H1 (cell line): ENCODE data around the gene SERPINA12. TPM values are rescaled to one million over a fixed set of nuclear protein-coding genes. Genes with fewer than 3 reads are reported as not detected.

Experiments used
- CTCF ChIA-PET: fragments of 300-600 bp; sonication (Branson Sonifier 250); formaldehyde crosslinking; loops from one replicate; lab custom pipeline; 2021; ENCODE audit not compliant: partially characterized antibody; lab: Charles Lee
- POLR2A ChIA-PET: fragments of 300-600 bp; sonication (Branson Sonifier 250); formaldehyde crosslinking; loops from one replicate; lab custom pipeline; 2021; ENCODE audit warnings: inconsistent platforms; ENCODE audit not compliant: partially characterized antibody; lab: Charles Lee
- DNase-seq, 2 experiments: peaks; one replicate each; pipeline versions ENCODE4 v3.0.0 to v3.0.0-alpha.2; 2010 to 2022; ENCODE audit warnings: low spot score in 2 of 2, low read depth in 1 of 2, mixed read lengths in 1 of 2
- FAIRE-seq: peaks from 2 replicates; lab custom pipeline; 2011; peaks lifted over from hg19 to GRCh38; lab: Jason Lieb, UNC
- H2AFZ ChIP-seq: 2 replicates; pipeline ENCODE4 v1.8.1; 2012; ENCODE audit warnings: low read length, inconsistent platforms
- H2AK5ac ChIP-seq: 2 replicates; pipeline ENCODE4 v1.6.1; 2013; ENCODE audit warnings: low read depth, low read length
- H2BK120ac ChIP-seq: replicated peaks from 2 replicates; pipeline ENCODE3; 2013; ENCODE audit warnings: low read depth, low read length, inconsistent platforms
- H2BK12ac ChIP-seq: 2 replicates; pipeline ENCODE4 v1.6.1; 2013; ENCODE audit warnings: low read depth, low read length
- H2BK15ac ChIP-seq: 2 replicates; pipeline ENCODE4 v1.6.1; 2013; ENCODE audit warnings: low read length
- H2BK20ac ChIP-seq: 2 replicates; pipeline ENCODE4 v1.6.1; 2013; ENCODE audit warnings: low read length
- H2BK5ac ChIP-seq: 2 replicates; pipeline ENCODE4 v1.6.1; 2013; ENCODE audit warnings: low read depth, low read length
- H3K14ac ChIP-seq: 2 replicates; pipeline ENCODE4 v1.6.1; 2013; ENCODE audit warnings: inconsistent platforms; ENCODE audit not compliant: insufficient read length
- H3K18ac ChIP-seq: 2 replicates; pipeline ENCODE4 v1.6.1; 2013; ENCODE audit warnings: low read length; ENCODE audit errors: extremely low read depth
- H3K23ac ChIP-seq: 2 replicates; pipeline ENCODE4 v1.6.1; 2013; ENCODE audit warnings: inconsistent platforms; ENCODE audit not compliant: insufficient read length
- H3K23me2 ChIP-seq: 2 replicates; pipeline ENCODE4 v1.6.1; 2013; ENCODE audit warnings: low read depth, low read length
- H3K27ac ChIP-seq: 2 replicates; pipeline ENCODE4 v1.6.1; 2011; ENCODE audit warnings: low read depth, low read length, inconsistent platforms
- H3K27me3 ChIP-seq, 4 experiments: replicated peaks in 1 of 4; 1 replicate in 1 of 4; 2 replicates in 3 of 4; pipeline versions ENCODE4 v1.6.1 to v1.8.1; 2011 to 2013; ENCODE audit warnings: low read length in 3 of 4, mild to moderate bottlenecking in 3 of 4, inconsistent platforms in 2 of 4, mixed read lengths in 2 of 4, moderate library complexity in 1 of 4; ENCODE audit not compliant: control insufficient read depth in 3 of 4, insufficient read depth in 3 of 4; ENCODE audit errors: extremely low read depth in 1 of 4
- H3K36me3 ChIP-seq, 4 experiments: 2 replicates each; pipeline versions ENCODE4 v1.6.1 to v1.8.1; 2011 to 2013; ENCODE audit warnings: mild to moderate bottlenecking in 4 of 4, low read length in 3 of 4, moderate library complexity in 2 of 4, control low read depth in 1 of 4, inconsistent platforms in 1 of 4; ENCODE audit not compliant: insufficient read depth in 4 of 4, control insufficient read depth in 2 of 4
- H3K4ac ChIP-seq: replicated peaks from 2 replicates; pipeline ENCODE3; 2013; ENCODE audit warnings: low read length, low read depth, mixed read lengths, inconsistent platforms; ENCODE audit not compliant: insufficient read length
- H3K4me1 ChIP-seq, 4 experiments: replicated peaks in 1 of 4; 1 replicate in 1 of 4; 2 replicates in 3 of 4; pipeline versions ENCODE4 v1.6.1 to v1.8.1; 2011 to 2013; ENCODE audit warnings: low read length in 3 of 4, inconsistent platforms in 2 of 4, mixed read lengths in 1 of 4; ENCODE audit not compliant: insufficient read depth in 4 of 4, control insufficient read depth in 3 of 4
- H3K4me2 ChIP-seq, 2 experiments: 2 replicates each; pipeline versions ENCODE4 v1.6.1 to v1.8.1; 2011 to 2013; ENCODE audit warnings: low read depth in 2 of 2, low read length in 2 of 2, control low read depth in 1 of 2, inconsistent platforms in 1 of 2, mild to moderate bottlenecking in 1 of 2; ENCODE audit not compliant: insufficient read depth in 1 of 2
- H3K4me3 ChIP-seq, 4 experiments: fragments of 200-600, 300-600 bp in 1 of 4; sonication (generic), shearing (Covaris generic), sonication (Bioruptor Twin) in 1 of 4; 2 replicates each; pipeline versions ENCODE4 v1.5.1 to v1.8.1; 2011 to 2016; ENCODE audit warnings: low read length in 4 of 4, low read depth in 3 of 4, control low read depth in 2 of 4, inconsistent platforms in 2 of 4, mild to moderate bottlenecking in 2 of 4, mixed read lengths in 1 of 4, moderate library complexity in 1 of 4; ENCODE audit not compliant: insufficient read depth in 2 of 4; ENCODE audit errors: extremely low read depth in 1 of 4
- H3K56ac ChIP-seq: replicated peaks from 2 replicates; pipeline ENCODE3; 2013; ENCODE audit warnings: low read depth, mild to moderate bottlenecking, mixed read lengths, low read length, inconsistent platforms; ENCODE audit not compliant: insufficient read length
- H3K79me1 ChIP-seq: 2 replicates; pipeline ENCODE4 v1.6.1; 2013; ENCODE audit warnings: low read depth, low read length, control low read depth
- H3K79me2 ChIP-seq, 2 experiments: 2 replicates each; pipeline versions ENCODE4 v1.6.1 to v1.8.1; 2012 to 2013; ENCODE audit warnings: low read length in 2 of 2, mild to moderate bottlenecking in 2 of 2, inconsistent platforms in 1 of 2; ENCODE audit not compliant: insufficient read depth in 2 of 2, control insufficient read depth in 1 of 2
- H3K9ac ChIP-seq, 4 experiments: replicated peaks in 1 of 4; 1 replicate in 1 of 4; 2 replicates in 3 of 4; pipeline versions ENCODE4 v1.6.1 to v1.8.1; 2011 to 2013; ENCODE audit warnings: low read depth in 3 of 4, low read length in 3 of 4, control low read depth in 2 of 4, mild to moderate bottlenecking in 2 of 4, moderate library complexity in 2 of 4, inconsistent platforms in 1 of 4; ENCODE audit errors: extremely low read depth in 1 of 4
- H3K9me3 ChIP-seq, 2 experiments: 2 replicates each; pipeline versions ENCODE4 v1.6.1 to v1.8.1; 2012 to 2013; ENCODE audit warnings: mild to moderate bottlenecking in 2 of 2, moderate library complexity in 2 of 2, control low read depth in 1 of 2, inconsistent platforms in 1 of 2, low read depth in 1 of 2, low read length in 1 of 2, mixed read lengths in 1 of 2; ENCODE audit not compliant: insufficient read depth in 2 of 2
- H4K20me1 ChIP-seq, 2 experiments: replicated peaks in 1 of 2; 2 replicates each; pipeline versions ENCODE3 to v1.8.1; 2011 to 2013; ENCODE audit warnings: inconsistent platforms in 2 of 2, low read length in 2 of 2, mild to moderate bottlenecking in 1 of 2; ENCODE audit not compliant: insufficient read depth in 2 of 2, control insufficient read depth in 1 of 2
- H4K5ac ChIP-seq: 2 replicates; pipeline ENCODE4 v1.6.1; 2013; ENCODE audit warnings: low read length, low read depth, mixed read lengths, inconsistent platforms; ENCODE audit not compliant: insufficient read length
- H4K8ac ChIP-seq: 2 replicates; pipeline ENCODE4 v1.8.0; 2013; ENCODE audit warnings: mild to moderate bottlenecking, moderate library complexity, low read length, inconsistent platforms; ENCODE audit not compliant: insufficient read depth; ENCODE audit errors: extremely low read depth
- H4K91ac ChIP-seq: replicated peaks from 2 replicates; pipeline ENCODE3; 2013; ENCODE audit warnings: low read length, mixed read lengths, inconsistent platforms; ENCODE audit not compliant: insufficient read length
- ASH2L ChIP-seq: fragments of 200-600, 300-600 bp; sonication (generic); IDR thresholded peaks from one replicate; pipeline ENCODE4 v1.7.1; 2017; ENCODE audit warnings: low read length
- CREB1 ChIP-seq: IDR thresholded peaks from 2 replicates; pipeline ENCODE4 v1.6.1; 2012; ENCODE audit warnings: inconsistent platforms
- KDM4A ChIP-seq: IDR thresholded peaks from one replicate; pipeline ENCODE4 v1.7.1; 2012; ENCODE audit warnings: low read depth, mild to moderate bottlenecking, moderate library complexity, low read length, inconsistent platforms; ENCODE audit not compliant: severe bottlenecking
- MAX ChIP-seq: IDR thresholded peaks from 2 replicates; pipeline ENCODE4 v1.6.1; 2012; ENCODE audit warnings: inconsistent platforms
- RBBP5 ChIP-seq: IDR thresholded peaks from 2 replicates; pipeline ENCODE4 v1.7.1; 2012; ENCODE audit warnings: low read depth, mild to moderate bottlenecking, inconsistent platforms, low read length, moderate library complexity, borderline replicate concordance
- SAP30 ChIP-seq: fragments of 300-600 bp; sonication (generic); IDR thresholded peaks from 2 replicates; pipeline ENCODE4 v1.7.1; 2012; ENCODE audit warnings: low read length, moderate library complexity, mild to moderate bottlenecking, inconsistent platforms; ENCODE audit not compliant: insufficient read depth, insufficient replicate concordance
- SIX5 ChIP-seq: IDR thresholded peaks from 2 replicates; pipeline ENCODE4 v1.6.1; 2011; ENCODE audit warnings: mild to moderate bottlenecking, low read depth, low read length
- SP1 ChIP-seq: IDR thresholded peaks from 2 replicates; pipeline ENCODE4 v1.6.1; 2011; ENCODE audit warnings: low read depth, low read length
- SP2 ChIP-seq: IDR thresholded peaks from 2 replicates; pipeline ENCODE4 v1.6.1; 2012; ENCODE audit warnings: mild to moderate bottlenecking, low read length, inconsistent platforms
- SP4 ChIP-seq: IDR thresholded peaks from 2 replicates; pipeline ENCODE4 v1.6.1; 2012; ENCODE audit warnings: low read length, inconsistent platforms
- SRF ChIP-seq: IDR thresholded peaks from 2 replicates; pipeline ENCODE4 v1.6.1; 2011; ENCODE audit warnings: mild to moderate bottlenecking, low read depth, low read length, moderate library complexity
- WGBS, 2 experiments: shearing (Covaris generic) in 1 of 2; methylation state at CpG; one replicate each; pipeline versions ENCODE4 v1.1.6 to v1.1.7; 2013 to 2015; ENCODE audit warnings: low lambda C conversion rate in 2 of 2, mixed read lengths in 2 of 2, inconsistent platforms in 1 of 2, low coverage in 1 of 2, missing lambda C conversion rate in 1 of 2; ENCODE audit not compliant: insufficient replicate concordance in 2 of 2, insufficient coverage in 1 of 2, insufficient read length in 1 of 2; ENCODE audit errors: extremely low coverage in 1 of 2, missing lambda C conversion rate in 1 of 2; 5-methylcytosine and 5-hydroxymethylcytosine counted together
- polyA plus RNA-seq, 7 experiments: library from polyadenylated mRNA; depleted of rRNA in 3 of 7; stranded (reverse) in 5 of 7; unstranded in 2 of 7; fragments of >200 nt in 5 of 7; fragments of 200-250 nt in 2 of 7; gene quantifications; 1 replicate in 5 of 7; 2 replicates in 1 of 7; 4 replicates in 1 of 7; pipeline versions ENCODE4 v1.2.1 to v1.2.3, GENCODE V29; 2011 to 2013; ENCODE audit warnings: missing spikeins in 2 of 7, mixed read lengths in 2 of 7
- total RNA-seq: library from RNA; stranded (reverse); fragmentation: NEBNext Ultra II Directional; extraction: Animal tissue kit (Norgen Biotek cat#: 25700); gene quantifications from 2 replicates; pipeline ENCODE4 v1.2.1, GENCODE V29; 2021

Gene SERPINA12
- total and polyA plus RNA-seq, 2 of the 8 experiments (the other 6 are each of a cell fraction or from before 2014, with no cell fraction given), result not detected

- TF ChIP-seq RBBP5 (no peak), ASH2L (no peak), MAX (no peak), SP2 (no peak), SIX5 (no peak), KDM4A (no peak), SP4 (no peak), SP1 (no peak), CREB1 (no peak), SRF (no peak), SAP30 (no peak)
- H2BK120ac ChIP-seq, result peak overlapping the region; percentile 12
- WGBS, 2 experiments, result 84% methylated on average over 6 of the region's 6 CpGs; no CpG with 5 or more reads in 1 of the 2 experiments
- peaks cover 2% of the 10 kb centered on the region; the same call in 1 of the 2 replicates for H3K23me2 ChIP-seq
- DNase-seq, result no peak
- CTCF ChIA-PET, result interaction anchor here (0.7 to 3.9 kb wide), 5 partner anchors 16 to 36 kb away, joined by 3 to 20 read pairs (median 4); no protein-coding TSS in a partner anchor
- H3K4me1 ChIP-seq, result peaks cover 10 to 27% (median 19%) of the 10 kb centered on the region in 4 experiments
- H3K27ac ChIP-seq, result no peak overlapping the region; the same call in 1 of the 2 replicates
- H3K36me3 ChIP-seq, result no peaks in the 10 kb centered on the region
- H3K9ac ChIP-seq, result no peak overlapping the region
- no peak overlapping the region for H2AK5ac ChIP-seq
- H2BK12ac ChIP-seq, result peak overlapping the region; percentile 32; the same call in 1 of the 2 replicates
- peak overlapping the region; percentile 89 for H2BK20ac ChIP-seq
- no peak overlapping the region for H3K56ac ChIP-seq
- no peaks in the 10 kb centered on the region for H4K20me1 ChIP-seq
- H2AFZ ChIP-seq, result no peak overlapping the region
- H2BK15ac ChIP-seq, result no peak overlapping the region
- H3K4me2 ChIP-seq, result peak overlapping the region; percentile 47 to 75; a peak in 1 of 4 replicates
- H3K23ac ChIP-seq, result no peak overlapping the region
- no peak overlapping the region for H3K14ac ChIP-seq
- FAIRE-seq, result no peak
- H3K79me1 ChIP-seq, result no peaks in the 10 kb centered on the region
- H3K79me2 ChIP-seq, result no peaks in the 10 kb centered on the region
- 0 out of 4 replicates have a peak, but pooled peaks cover 0 to 5% of the 10 kb centered on the region in 2 experiments for H3K9me3 ChIP-seq
- H4K5ac ChIP-seq, result no peak overlapping the region
- H3K27me3 ChIP-seq, result no peaks in the 10 kb centered on the region; a peak in 1 of 7 replicates
- peak overlapping the region; percentile 79 for H4K91ac ChIP-seq
- H4K8ac ChIP-seq, result no peak overlapping the region
- no peak overlapping the region; the same call in 1 of the 2 replicates for H3K18ac ChIP-seq
- H2BK5ac ChIP-seq, result no peak overlapping the region
- POLR2A ChIA-PET, result interaction anchor here (1.5 kb wide), 1 partner anchor 74 kb away, joined by 4 read pairs; no protein-coding TSS in a partner anchor
- peak overlapping the region; percentile 10 for H3K4ac ChIP-seq
- H3K4me3 ChIP-seq, result no peak overlapping the region
Observed at GRCh38 chr14:94449930-94450329, 59.3 kb downstream of the SERPINA12 start.
